ENCODE measurements around the gene DLG5. TPM values are rescaled to one million over a fixed set of nuclear protein-coding genes. Genes with fewer than 3 reads are reported as not detected.

The DLG5 gene
- total RNA-seq, 1 experiment from 2014 or later: 69.7 TPM

DNA sequence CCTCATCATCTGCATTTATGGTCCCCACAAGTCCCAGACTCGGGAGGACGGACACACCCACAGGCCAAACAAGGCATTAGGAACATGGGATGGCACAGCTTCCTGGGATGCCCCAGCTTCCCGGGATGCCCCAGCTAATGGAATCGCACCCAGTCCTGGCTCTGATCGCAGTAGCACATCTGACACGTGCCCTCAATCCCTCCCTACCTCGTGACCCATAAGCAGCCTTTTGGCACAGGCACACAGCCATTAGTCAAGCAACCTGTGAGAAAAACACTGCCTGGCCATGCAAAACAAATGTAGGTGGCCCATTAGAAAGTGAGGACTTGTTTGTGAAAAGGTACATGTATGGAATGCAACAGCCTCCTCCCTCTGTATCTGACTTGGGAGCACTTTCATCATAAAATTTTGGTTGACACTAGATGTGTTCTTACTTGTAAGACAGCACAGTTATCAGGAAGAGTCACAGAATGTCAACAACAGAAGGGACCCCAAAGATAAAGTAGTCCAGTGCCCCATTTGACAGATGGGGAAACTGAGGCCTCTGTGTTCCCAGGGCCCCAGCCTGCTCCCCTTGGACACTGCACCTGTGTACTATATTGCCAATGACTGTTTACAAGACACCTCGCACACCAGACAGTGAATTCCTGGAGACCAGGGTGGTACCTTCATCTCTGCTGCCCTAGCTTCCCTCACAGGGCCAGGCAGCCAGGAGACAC lies 34.4 kb downstream of the DLG5 start:
- DNase-seq: no peak
- Mint-ChIP-seq H3K27me3 (ENCODE audit: insufficient read depth, unreplicated experiment) (no peaks in the 10 kb centered on the region), H3K4me1 (ENCODE audit: low read depth, unreplicated experiment) (peaks cover 66% of the 10 kb centered on the region), H3K9me3 (ENCODE audit: unreplicated experiment) (no peaks in the 10 kb centered on the region), H3K36me3 (ENCODE audit: insufficient read depth, unreplicated experiment) (peaks cover 38% of the 10 kb centered on the region), H3K27ac (ENCODE audit: unreplicated experiment) (peak overlapping the region; percentile 40), H3K4me3 (ENCODE audit: unreplicated experiment) (no peak overlapping the region)
- H3K36me3 ChIP-seq (ENCODE audit: control insufficient read depth, insufficient read depth, low read length): no peaks in the 10 kb centered on the region
- ChIA-PET POLR2A (no interaction called here), CTCF (no interaction called here)
- H3K4me3 ChIP-seq (ENCODE audit: low read depth, low read length): no peak overlapping the region
- peaks cover 31% of the 10 kb centered on the region for H3K4me1 ChIP-seq
- TF ChIP-seq, protein P1, sequence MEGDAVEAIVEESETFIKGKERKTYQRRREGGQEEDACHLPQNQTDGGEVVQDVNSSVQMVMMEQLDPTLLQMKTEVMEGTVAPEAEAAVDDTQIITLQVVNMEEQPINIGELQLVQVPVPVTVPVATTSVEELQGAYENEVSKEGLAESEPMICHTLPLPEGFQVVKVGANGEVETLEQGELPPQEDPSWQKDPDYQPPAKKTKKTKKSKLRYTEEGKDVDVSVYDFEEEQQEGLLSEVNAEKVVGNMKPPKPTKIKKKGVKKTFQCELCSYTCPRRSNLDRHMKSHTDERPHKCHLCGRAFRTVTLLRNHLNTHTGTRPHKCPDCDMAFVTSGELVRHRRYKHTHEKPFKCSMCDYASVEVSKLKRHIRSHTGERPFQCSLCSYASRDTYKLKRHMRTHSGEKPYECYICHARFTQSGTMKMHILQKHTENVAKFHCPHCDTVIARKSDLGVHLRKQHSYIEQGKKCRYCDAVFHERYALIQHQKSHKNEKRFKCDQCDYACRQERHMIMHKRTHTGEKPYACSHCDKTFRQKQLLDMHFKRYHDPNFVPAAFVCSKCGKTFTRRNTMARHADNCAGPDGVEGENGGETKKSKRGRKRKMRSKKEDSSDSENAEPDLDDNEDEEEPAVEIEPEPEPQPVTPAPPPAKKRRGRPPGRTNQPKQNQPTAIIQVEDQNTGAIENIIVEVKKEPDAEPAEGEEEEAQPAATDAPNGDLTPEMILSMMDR (IDR thresholded peaks at IDR 0.05; ENCODE audit: insufficient read depth in 1 of 2, low read depth in 1 of 2, low read length in 1 of 2, severe bottlenecking in 1 of 2, unreplicated experiment in 1 of 2): no peak
- no TSS peak for BruUV-seq (replicated peaks)
- no peaks in the 10 kb centered on the region for H3K27me3 ChIP-seq (replicated peaks; ENCODE audit: control insufficient read depth, insufficient read depth, low read length)
- intact Hi-C loops (cut with micrococcal nuclease; ENCODE audit: unreplicated experiment): no loop called here
- no peaks in the 10 kb centered on the region for H3K9me3 ChIP-seq

DNA sequence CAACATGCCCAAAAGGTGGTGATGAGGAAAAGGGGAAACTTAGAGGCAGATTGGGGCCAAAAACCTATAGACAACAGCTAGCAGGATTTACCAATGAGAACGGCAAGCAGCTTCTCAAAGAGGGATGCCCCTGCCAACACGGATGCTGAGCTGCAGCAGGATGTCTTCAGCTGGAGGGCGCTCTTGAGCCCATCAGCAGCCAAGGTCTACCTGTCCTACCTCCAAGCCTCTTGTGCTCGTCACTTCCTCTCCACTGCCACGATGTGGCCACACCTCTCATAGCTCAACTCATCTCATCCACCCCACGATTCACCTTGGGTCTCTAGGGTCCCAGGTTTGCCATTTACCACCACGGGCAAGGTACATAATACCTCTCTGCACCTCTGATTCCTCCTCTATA lies 36.5 kb downstream of the DLG5 start:
- CTCF ChIA-PET: interaction anchor here (0.8 to 2.4 kb wide), 7 partner anchors 11 to 724 kb away, joined by 3 to 19 read pairs (median 4); no protein-coding TSS in a partner anchor
- peaks cover 35% of the 10 kb centered on the region for H3K4me1 ChIP-seq
- peak overlapping the region; percentile 86 for H3K27ac Mint-ChIP-seq (ENCODE audit: unreplicated experiment)

DNA sequence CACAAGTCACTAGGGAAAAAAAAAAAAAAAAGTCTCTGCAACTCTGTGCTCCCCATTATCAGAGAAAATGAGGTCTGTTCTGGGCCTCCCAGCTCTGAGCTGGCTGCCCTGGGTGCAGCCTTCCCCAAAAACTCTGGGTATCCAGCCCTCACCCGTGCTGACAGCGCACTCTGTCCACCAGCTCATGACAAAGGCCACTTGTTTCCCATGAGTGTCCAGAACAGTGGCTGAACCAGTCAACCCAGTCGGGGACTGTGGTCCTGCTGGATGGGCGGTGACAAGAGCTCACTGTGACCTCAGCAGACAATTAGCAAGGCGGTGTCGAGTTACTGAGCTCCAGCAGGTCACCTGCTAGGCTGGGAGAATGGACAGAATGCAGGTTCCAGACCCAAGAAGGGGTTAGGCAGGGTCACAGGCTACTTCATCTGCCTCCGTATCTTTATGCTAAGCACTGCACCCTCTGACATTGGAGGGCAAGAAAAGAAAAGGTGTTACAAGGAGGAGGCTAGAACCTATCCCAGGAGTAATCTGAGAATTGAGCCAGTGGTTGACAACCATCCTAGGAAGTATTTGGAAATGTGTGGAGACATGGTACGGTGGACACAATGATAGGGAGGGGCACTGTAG lies 37.2 kb downstream of the DLG5 start:
- intact Hi-C loops (cut with micrococcal nuclease; ENCODE audit: unreplicated experiment): loop anchor here (1.0 to 2.0 kb wide), 4 partner anchors 20 to 40 kb away; partner anchors contain the start of gene DLG5
- ChIA-PET POLR2A (interaction anchor here (0.6 to 1.1 kb wide), 4 partner anchors 20 to 143 kb away, joined by 3 to 6 read pairs (median 3); no protein-coding TSS in a partner anchor), CTCF (interaction anchor here (0.5 to 2.4 kb wide), 13 partner anchors 11 to 723 kb away, joined by 3 to 19 read pairs (median 4); no protein-coding TSS in a partner anchor)
- no peaks in the 10 kb centered on the region for H3K9me3 ChIP-seq
- Mint-ChIP-seq H3K27me3 (ENCODE audit: insufficient read depth, unreplicated experiment) (no peaks in the 10 kb centered on the region), H3K4me1 (ENCODE audit: low read depth, unreplicated experiment) (peaks cover 72% of the 10 kb centered on the region), H3K36me3 (ENCODE audit: insufficient read depth, unreplicated experiment) (peaks cover 40% of the 10 kb centered on the region), H3K4me3 (ENCODE audit: unreplicated experiment) (peak overlapping the region; percentile 59), H3K9me3 (ENCODE audit: unreplicated experiment) (no peaks in the 10 kb centered on the region), H3K27ac (ENCODE audit: unreplicated experiment) (peak overlapping the region; percentile 86)
- H3K4me1 ChIP-seq: peaks cover 35% of the 10 kb centered on the region
- H3K36me3 ChIP-seq (ENCODE audit: control insufficient read depth, insufficient read depth, low read length): no peaks in the 10 kb centered on the region
- peak; percentile 95 for DNase-seq
- H3K4me3 ChIP-seq (ENCODE audit: low read depth, low read length): no peak overlapping the region
- no peaks in the 10 kb centered on the region for H3K27me3 ChIP-seq (replicated peaks; ENCODE audit: control insufficient read depth, insufficient read depth, low read length)
- TF ChIP-seq, protein P1 (IDR thresholded peaks at IDR 0.05; ENCODE audit: insufficient read depth in 1 of 2, low read depth in 1 of 2, low read length in 1 of 2, severe bottlenecking in 1 of 2, unreplicated experiment in 1 of 2): no peak
- no TSS peak for BruUV-seq (replicated peaks)

More for the DNA sequence above, 36.5 kb downstream of the DLG5 start:
- TF ChIP-seq, protein P1 (IDR thresholded peaks at IDR 0.05; ENCODE audit: insufficient read depth in 1 of 2, low read depth in 1 of 2, low read length in 1 of 2, severe bottlenecking in 1 of 2, unreplicated experiment in 1 of 2): no peak
- BruUV-seq (replicated peaks): no TSS peak
- intact Hi-C loops (cut with micrococcal nuclease; ENCODE audit: unreplicated experiment): no loop called here
- DNase-seq: peak in 1 of 2 experiments; percentile 23
- POLR2A ChIA-PET: interaction anchor here (0.6 kb wide), 1 partner anchor 142 kb away, joined by 6 read pairs; no protein-coding TSS in a partner anchor
- H3K4me3 Mint-ChIP-seq (ENCODE audit: unreplicated experiment): no peak overlapping the region
- Histone ChIP-seq H3K36me3 (ENCODE audit: control insufficient read depth, insufficient read depth, low read length) (no peaks in the 10 kb centered on the region), H3K27me3 (replicated peaks; ENCODE audit: control insufficient read depth, insufficient read depth, low read length) (no peaks in the 10 kb centered on the region), H3K4me3 (ENCODE audit: low read depth, low read length) (no peak overlapping the region), H3K9me3 (no peaks in the 10 kb centered on the region)
- H3K36me3 Mint-ChIP-seq (ENCODE audit: insufficient read depth, unreplicated experiment): peaks cover 40% of the 10 kb centered on the region
- no peaks in the 10 kb centered on the region for H3K27me3 Mint-ChIP-seq (ENCODE audit: insufficient read depth, unreplicated experiment)
- peaks cover 69% of the 10 kb centered on the region for H3K4me1 Mint-ChIP-seq (ENCODE audit: low read depth, unreplicated experiment)
- no peaks in the 10 kb centered on the region for H3K9me3 Mint-ChIP-seq (ENCODE audit: unreplicated experiment)

Data from Caco-2 (cell line).